ENCODE data around the gene MYF6.

Gene MYF6

DNA sequence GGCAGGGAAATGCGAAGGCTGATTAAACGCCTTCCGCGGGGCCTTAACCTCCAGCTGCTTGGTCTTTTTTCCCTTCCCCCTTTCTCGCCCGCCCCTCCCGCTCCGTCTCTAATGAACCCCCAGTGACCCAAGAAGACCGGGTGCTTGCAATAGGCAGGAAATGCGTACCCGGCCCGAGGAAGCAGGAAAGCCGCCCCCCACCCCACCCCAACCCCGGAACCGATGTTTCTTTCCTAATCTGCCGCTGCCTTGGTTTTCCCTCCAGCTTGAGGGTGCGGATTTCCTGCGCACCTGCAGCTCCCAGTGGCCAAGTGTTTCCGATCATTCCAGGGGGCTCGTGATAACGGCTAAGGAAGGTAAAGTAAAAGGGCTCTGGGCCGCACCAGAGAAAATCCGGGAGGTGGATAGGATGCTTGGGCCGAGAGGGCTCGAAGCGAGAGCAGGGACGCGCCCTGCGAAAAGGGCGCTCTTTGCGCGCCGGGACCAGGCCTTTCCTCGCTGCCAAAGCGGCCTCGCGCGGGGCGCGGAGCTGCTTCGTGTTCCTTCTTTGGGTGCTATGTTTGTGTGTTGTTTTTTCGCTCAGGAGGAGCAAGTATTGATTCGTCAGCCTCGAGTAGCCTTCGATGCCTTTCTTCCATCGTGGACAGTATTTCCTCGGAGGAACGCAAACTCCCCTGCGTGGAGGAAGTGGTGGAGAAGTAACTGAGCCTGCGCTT, 983 bp downstream of the MYF6 start:
- no peak for DNase-seq

DNA sequence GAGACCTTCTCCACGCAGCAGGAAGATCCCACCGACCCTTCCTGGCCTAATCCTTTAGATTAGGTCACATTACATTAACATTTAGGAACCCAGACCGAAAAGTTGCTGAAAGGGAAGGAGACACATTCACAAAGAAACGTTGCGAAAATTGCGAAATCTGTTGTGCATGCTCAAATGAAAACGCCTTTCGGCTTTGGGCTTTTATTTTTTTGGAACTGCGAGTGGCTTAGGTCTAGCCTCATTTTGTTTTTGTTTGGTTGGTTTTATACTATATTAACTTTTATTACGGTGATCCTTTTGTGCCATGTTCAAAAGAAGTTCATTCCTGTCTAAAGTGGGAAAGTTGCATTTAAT, 1.5 kb downstream of the MYF6 start:
- DNase-seq = no peak

DNA sequence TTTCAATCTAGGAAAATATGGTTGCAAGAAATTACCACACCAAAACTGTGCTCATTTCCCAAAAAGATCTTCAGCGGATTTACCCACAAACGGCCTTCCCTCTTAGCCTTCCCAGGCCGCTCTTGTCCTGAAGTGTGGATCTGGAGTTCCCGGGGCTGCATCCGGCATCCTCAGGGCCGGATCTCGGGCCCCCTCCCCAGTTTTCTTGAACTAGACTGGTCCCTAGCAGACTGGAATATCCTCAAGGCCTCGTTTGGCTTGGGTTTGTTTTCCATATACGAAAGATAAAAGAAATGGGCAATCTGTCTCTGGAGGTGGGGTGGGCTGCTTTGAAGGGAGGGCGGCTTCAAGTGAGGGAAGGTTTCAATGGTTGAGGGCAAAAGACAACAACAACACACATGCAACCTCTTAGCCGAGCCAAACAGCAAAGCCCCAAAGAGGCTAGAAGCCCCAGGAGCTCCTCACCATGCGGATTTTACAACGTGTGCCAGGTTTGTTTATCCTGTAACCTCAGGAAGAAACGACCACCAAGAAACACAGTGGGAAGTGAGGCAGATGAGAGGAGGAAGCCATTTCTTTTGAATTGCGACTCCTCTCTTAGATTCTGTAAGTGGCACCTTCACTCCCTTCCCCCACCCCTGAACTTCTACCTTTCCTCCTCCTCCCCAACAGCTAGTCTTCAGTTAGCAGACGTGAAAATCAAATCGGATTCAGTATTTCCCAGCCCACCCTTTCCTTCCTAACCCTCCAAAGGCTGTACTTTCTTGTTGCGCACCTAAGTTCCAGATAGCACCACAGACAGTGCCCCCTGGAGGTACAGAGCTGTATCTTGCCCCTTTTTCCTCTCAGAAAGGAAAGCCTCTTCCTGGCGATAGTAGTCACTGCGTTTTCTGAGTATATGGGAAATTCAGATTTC, 2.6 kb downstream of the MYF6 start:
- no peak for DNase-seq

DNA sequence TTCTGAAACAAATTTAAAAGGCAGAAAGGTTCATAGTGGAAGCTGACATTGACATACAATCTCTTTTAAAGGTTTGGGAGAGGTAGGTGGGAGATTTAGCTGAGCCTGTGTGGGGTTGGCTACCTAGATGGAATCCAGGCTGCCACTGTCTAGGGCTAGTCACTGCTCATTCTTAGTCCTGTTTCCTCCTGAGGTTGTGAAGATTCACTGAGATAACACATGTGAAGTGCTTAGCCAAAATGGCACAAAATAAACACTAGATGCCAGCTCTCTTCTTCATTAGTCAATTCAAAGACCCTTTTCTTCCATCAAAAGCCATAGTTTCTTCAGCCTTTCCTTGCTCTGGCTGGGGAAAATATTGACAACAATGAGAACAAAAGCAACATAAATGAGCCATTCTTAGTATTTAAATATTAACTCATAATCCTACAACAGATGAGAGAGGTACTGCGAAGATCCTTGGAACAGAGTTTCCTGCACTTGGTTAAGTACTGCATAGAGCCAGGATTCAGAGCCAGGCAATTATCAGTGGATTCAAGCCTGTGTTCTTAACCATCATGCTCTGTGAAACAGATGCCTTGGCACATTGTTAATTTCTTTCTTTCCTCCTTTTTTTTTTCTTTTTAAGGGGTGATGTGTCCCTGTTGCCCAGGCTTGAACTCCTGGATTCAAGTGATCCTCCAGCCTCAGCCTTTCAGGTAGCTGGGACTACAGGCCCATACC, 3.5 kb downstream of the MYF6 start:
- DNase-seq = no peak

DNA sequence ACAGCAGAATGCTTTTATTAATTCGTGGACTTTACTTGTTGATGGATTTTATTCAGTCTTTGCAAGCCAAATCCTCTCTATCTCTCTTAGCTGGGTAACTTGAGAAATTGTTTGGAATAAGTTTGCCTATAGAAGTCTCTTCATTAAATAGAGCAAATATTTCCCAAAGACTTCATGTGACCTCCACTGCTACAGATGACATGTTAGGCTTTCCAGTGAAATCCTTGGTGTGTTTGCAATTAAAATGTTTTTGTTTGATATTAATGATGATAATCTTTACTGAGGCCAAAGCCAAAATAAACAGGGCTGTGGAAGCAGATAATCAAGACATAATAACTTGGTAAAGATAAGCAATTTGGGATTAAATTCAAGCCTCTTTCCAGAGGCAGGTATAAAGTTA, 4.4 kb downstream of the MYF6 start:
- DNase-seq = no peak

DNA sequence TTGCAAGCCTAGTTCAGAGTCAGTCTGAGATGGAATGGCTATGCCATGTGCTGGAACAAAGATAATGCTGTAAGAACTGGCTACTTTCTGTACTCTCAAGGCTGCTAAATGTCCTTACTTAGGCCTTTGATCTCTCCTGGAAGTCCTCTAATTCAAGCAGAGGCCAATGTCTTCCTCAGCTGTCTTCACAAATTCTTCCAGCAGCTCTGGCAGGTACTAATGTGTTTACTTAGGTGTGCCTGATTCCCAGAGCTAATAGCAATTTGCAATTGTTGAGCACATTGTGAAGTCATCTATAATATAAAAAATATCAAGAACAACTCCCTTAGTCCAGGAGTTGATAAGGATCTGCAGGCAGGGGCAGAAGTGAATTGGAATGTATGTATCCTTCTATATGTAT, 5.4 kb downstream of the MYF6 start:
- no peak for DNase-seq

DNA sequence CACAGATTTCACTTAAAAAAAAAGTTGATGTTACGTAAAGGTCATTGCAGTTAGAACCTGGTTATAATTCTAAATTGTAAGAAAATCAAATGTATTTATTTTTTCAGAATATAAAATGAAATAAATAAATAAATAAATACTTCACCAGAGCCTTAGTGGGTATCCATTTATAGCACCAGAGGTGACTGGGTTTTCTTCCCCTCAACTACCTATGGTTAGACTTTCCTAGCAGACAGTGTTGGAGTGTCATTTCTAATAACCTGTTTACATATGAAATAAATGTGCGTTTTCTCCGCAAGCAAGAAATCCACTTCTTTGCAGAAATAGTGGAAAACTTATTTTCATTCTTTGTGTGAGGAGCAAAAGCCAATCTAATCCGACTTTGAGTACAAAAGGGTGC, 6.0 kb downstream of the MYF6 start:
- DNase-seq = no peak

DNA sequence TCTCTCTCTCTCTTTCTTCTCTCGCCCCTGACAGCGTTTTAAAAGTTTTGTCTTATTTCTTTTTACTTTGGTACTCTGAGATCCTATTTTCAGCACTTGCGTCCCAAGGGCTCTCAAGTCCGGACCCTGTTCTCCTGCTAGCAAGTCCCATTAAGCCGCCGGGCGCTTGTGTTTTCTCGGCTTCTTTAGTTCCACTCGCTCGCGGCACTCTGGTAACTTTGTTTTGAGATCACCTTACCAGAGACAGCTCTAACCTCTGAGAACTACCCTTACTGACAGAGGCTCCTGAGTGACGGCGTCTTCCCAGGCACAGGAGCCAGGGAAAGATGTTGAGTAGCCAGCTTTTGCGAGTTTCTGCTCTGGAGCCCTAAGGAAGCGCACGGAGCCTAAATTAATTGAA, 6.6 kb downstream of the MYF6 start:
- DNase-seq = no peak

DNA sequence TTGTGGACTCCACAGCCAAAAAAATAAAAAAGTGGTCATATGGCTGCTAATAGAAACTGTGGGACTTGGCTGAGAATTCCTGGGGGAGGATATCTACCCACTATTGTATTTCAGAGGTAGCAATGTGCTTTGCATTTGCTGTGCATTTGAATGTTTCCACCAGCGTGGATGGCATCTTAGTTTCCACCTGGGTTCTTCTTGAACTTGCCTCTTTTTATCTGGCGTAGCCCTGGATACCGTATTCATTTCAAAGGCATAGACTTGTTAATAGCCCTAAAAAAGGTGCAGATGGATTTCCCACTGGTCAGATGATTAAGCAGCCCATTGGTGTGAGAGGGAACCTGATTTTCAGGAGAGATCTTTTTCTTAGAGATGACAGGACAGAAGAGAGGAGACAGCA, 7.4 kb downstream of the MYF6 start:
- no peak for DNase-seq

DNA sequence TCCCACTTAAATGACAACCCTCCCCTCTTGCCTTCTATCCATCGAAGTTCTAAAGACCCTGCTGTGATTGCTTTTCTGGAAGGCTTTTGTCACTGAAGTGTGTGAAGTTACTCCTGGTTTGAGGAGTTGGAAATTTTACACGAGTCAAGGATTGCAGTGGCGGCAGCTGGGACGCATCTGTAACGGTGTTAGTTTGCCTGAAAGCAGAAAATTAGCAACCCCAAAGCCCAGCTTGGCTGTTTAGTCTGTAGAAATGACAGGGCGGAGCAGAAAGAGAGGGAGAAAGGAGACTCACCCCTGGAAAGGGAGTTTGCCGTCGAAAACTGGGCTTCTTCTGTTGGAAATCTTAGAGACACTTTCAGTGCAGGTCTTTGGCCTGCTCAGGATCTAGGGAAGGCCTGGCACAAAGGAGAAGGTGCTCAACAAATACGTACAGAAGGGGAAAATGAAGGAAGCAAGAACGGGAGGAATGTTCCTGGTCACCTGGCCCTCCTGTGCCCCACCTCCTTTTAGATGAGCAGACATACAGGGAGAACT, 8.3 kb downstream of the MYF6 start:
- DNase-seq = no peak

DNA sequence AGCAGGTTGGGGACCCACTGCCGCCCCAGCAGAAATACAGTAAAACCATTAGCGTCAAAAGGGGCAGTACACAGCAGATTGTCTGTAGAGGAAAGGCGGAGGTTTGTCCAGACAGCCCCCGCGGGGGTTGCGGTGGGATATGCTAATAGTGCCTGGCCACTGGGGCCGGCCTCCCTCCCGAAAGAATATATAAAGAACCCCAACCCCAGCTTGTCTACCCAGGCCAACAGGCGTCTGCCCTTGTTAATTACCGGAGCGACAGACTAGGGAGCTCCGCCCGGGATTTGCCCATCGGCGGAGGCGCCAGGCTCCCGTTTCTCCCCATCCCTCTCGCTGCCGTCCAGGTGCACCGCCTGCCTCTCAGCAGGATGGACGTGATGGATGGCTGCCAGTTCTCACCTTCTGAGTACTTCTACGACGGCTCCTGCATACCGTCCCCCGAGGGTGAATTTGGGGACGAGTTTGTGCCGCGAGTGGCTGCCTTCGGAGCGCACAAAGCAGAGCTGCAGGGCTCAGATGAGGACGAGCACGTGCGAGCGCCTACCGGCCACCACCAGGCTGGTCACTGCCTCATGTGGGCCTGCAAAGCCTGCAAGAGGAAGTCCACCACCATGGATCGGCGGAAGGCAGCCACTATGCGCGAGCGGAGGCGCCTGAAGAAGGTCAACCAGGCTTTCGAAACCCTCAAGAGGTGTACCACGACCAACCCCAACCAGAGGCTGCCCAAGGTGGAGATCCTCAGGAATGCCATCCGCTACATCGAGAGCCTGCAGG, 9.4 kb downstream of the MYF6 start, which contains the start of gene MYF5:
Gene MYF5 (plus strand): TSS at position 217 of the 774 bp plus-strand sequence. CDS start 152 bp downstream, at position 369.
- DNase-seq = no peak

DNA sequence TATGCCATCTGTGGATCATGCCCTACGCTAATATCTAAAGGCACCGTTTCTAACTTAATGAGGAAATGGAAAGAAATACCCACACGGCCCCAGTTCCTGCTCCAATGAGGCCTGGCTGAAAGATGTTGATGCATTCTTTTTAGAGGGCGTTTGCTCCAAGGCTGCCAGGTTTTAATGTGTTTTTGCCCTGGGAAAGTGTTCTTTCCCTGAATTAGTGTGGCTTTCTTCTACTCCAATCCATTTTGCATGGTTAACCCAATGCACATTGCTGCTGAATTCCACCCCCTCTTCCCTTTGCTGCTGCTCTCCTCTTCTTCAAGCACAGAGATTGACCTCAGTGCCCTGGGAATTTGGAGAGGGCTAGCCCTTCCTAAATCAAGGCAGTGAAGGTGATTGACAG, 10.4 kb downstream of the MYF6 start:
- no peak for DNase-seq

DNA sequence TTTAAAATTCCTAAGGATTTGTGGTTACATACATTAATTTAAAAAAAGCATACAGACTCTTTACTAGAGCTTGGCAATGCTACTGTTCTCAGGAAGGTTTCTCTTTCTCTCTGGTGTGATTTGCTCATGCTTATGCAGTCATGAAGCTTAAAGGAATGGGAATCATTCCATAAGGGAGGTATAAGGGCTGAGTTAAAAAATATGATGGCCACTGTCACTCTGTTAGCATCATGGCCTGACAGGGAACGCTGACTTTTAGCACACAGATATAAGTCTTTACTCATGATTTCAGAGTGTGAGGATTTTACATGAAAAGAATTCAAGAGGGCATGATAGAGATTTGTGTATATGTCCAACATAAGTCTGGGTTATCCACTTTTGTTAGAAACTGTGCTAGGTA, 13.1 kb downstream of the MYF6 start:
- no peak for DNase-seq

DNA sequence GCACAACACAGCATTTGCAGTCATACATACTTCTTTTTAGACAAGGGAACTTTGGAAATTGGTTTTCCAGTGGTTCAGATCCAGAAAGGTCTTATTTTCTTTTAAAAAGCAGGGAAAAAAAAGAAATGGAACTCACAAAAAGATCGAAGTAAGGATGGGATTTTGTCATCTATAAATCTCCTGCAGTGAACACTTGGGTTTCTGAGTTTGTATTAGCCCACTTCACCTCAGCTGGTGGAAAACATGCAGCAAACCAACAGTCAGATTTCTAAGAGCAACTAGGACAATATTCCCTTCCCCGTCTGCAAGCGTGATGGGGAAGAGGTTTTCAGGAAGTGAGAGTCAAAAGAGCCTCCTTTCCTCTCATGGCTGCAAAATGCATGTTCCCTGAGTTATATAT, 13.9 kb downstream of the MYF6 start:
- no peak for DNase-seq

DNA sequence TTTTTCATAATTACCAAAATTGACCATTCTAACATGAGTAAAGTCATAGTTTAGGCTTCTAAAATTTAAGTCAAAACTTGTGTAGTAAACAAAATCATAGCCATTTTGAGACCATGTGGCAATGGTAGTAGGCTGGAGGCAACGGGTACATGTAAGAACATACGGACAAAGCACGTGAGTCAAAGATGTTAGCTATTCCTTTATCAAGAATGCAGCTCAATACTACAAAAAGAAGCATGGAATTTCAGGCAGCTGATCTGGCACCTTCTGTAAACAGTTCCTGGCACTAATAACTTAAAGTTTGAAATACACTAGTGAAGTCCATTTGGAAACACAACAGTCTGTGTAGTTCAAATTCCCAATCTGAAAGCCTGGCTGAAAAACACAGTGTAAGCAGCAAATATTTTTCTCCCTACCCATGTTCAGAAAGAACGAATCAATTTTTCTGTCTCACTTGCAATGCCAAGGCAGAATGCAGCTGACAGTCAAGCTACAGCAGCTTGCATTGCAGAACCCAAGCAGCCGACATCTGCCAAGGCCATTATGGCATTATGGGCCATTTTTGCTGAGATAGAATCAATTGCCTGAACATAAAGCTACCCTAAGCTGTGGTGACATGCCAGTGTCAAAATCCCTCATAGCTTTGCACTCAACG, 38.5 kb downstream of the MYF6 start:
- no peak for DNase-seq

DNA sequence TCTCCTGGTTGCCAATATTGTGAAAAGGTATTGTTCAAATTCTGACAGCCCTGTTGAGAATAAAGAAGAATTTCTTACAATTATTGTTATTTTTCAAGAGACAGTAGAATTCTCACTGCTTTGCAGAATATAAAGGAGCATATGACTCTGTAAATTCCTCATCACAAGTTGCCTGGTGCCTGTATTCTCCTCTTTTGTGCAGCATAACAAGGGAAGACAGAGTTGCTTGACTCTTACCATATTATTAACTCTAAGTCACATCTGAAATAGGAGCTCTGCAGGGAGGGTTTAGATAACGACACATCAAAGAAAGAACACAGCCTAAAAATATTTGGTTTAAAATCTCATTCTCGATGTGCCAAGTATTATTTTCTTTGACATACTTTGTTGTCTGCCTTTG, 40.4 kb downstream of the MYF6 start:
- DNase-seq = no peak

DNA sequence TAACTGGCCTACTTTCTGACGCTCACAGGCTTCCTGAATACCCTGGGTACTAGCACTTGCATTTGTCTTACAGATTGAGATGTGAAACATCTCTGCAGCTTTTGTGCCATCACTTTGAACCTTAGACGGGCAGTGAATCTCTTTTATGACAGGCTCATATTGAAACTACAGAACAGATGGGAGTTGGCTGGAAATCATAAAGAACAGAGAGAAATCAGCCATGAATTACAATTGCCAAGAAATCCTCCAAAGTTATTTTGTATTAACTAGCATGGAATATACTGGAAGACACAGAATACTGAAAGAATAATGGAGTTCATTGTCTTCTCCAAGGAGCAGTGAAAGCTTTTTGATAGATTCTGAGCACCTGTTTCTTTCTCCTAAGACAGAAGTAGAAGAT, 42.0 kb downstream of the MYF6 start:
- DNase-seq = no peak

DNA sequence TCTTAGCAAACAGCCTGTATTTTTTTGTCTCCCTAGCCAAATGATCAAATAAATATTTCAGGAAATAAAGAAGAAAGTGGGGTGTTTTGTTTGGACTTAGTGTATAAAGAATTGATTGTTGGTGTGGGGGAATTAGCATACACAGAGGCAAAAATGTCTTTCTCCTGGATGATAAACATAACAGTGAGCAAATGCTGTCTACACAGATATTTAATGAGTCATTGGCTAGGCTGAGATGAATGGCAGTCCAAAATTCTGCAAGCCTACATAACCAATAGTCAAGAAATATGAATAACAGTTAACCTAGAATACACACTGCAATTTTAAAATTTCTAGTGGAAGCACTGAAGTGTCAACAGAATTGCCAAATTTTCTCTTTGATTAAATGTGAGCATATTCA, 45.0 kb downstream of the MYF6 start:
- DNase-seq = no peak

DNA sequence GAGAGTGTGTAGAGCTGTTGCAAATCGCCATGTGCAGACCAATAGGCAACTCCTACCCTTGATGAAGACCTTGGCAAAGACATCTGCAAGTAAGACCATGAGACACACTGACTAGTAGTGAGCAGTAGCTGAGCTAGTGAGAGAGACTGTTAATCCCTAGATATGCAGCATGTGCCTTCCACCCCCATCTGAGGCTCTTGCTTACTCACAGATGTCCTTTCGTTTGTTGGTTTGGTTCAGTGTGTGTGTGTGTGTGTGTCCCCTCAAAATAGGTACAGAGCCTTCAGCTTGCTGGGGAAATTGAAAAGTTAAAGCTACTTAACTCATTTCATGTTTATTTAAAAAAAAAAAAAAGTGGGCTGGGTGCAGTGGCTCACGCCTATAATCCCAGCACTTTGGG, 46.8 kb downstream of the MYF6 start:
- no peak for DNase-seq

DNA sequence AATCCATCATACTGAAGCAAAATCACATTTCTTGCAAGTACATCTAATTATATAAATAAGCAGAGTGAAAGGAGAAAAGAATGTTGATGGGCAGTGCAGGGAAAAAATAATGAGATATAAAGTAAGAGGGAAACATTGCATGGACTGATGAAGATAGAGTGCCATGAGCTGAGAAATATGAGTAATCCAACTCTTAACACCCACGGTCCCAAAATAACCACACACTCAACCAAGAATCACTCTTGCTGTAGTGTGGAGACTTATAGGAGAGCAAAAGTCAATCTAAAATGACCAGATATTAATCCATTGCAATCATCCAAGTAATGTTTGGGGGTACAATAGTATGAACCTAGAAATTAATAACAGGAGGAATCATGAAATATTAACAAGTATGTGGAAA, 49.4 kb downstream of the MYF6 start:
- DNase-seq = no peak
